HepG2 (cell line): ENCODE data around the gene NAT14. TPM values are rescaled to one million over a fixed set of nuclear protein-coding genes. Genes with fewer than 3 reads are reported as not detected.
"Not testable (repeated sequence)": the region's sequence is repeated elsewhere in the genome, so short reads cannot be mapped to it uniquely, and the experiment has no call there.

ENCODE experiments used
- ATAC-seq: fragments of 200-7000 bp; cut with Tn5 transposase; 3 replicates; pipeline ENCODE4 v1.9.1; 2020; ENCODE audit warnings: mild to moderate bottlenecking, moderate library complexity
- BruUV-seq: library from RNA; stranded (reverse); fragments of 400-500 nt; replicated peaks from 2 replicates; lab custom pipeline; 2021; lab: Mats Ljungman, UMichigan
- CTCF ChIA-PET: fragments of 300-600 bp; formaldehyde crosslinking; extraction: SDS; loops from one replicate; lab custom pipeline; 2021; ENCODE audit warnings: low total read pairs, inconsistent platforms, low intra/inter-chr PET ratio; lab: Yijun Ruan, JAX
- POLR2A ChIA-PET: fragments of 350-600 bp; sonication (Branson Sonifier 250); formaldehyde crosslinking; loops from one replicate; lab custom pipeline; 2020; ENCODE audit warnings: antibody characterized with exemption, inconsistent platforms; lab: Yijun Ruan, JAX
- DNase-seq: peaks from one replicate; pipeline ENCODE4 v3.0.0-alpha.2; 2015; ENCODE audit warnings: low spot score
- FAIRE-seq: peaks from 3 replicates; lab custom pipeline; 2011; peaks lifted over from hg19 to GRCh38; lab: Jason Lieb, UNC
- H2AFZ ChIP-seq: one replicate; pipeline ENCODE4 v1.6.1; 2011; ENCODE audit warnings: low read length, inconsistent platforms
- H3K27ac ChIP-seq: fragments of 300-600 bp; 3 replicates; pipeline ENCODE4 v1.8.0; 2011; ENCODE audit warnings: mixed run types, mild to moderate bottlenecking, mixed read lengths, low read length, inconsistent platforms; ENCODE audit not compliant: insufficient read depth; ENCODE audit errors: extremely low read length
- H3K27me3 ChIP-seq, 2 experiments: fragments of 200-600 bp in 1 of 2; 2 replicates in 1 of 2; 3 replicates in 1 of 2; pipeline versions ENCODE4 v1.6.0 to v1.8.0; 2011; ENCODE audit warnings: low read length in 2 of 2, mild to moderate bottlenecking in 2 of 2, moderate library complexity in 2 of 2, inconsistent platforms in 1 of 2; ENCODE audit not compliant: insufficient read depth in 2 of 2, control insufficient read depth in 1 of 2
- H3K36me3 ChIP-seq, 2 experiments: fragments of 200-600 bp in 1 of 2; replicated peaks in 1 of 2; 2 replicates in 1 of 2; 3 replicates in 1 of 2; pipeline versions ENCODE4 v1.5.1 to v1.8.0; 2011; ENCODE audit warnings: low read length in 2 of 2, inconsistent platforms in 1 of 2; ENCODE audit not compliant: insufficient read depth in 2 of 2, control insufficient read depth in 1 of 2
- H3K4me1 ChIP-seq: 2 replicates; pipeline ENCODE4 v1.5.1; 2012; ENCODE audit warnings: low read length, inconsistent platforms; ENCODE audit not compliant: insufficient read depth
- H3K4me2 ChIP-seq: 2 replicates; pipeline ENCODE4 v1.6.0; 2011; ENCODE audit warnings: low read depth, low read length, inconsistent platforms
- H3K4me3 ChIP-seq, 3 experiments: fragments of 200-600 bp in 1 of 3; sonication (generic), shearing (Covaris generic) in 1 of 3; replicated peaks in 1 of 3; 2 replicates each; pipeline ENCODE4 v1.5.1; 2011 to 2016; ENCODE audit warnings: low read length in 3 of 3, inconsistent platforms in 2 of 3, low read depth in 2 of 3, mild to moderate bottlenecking in 2 of 3, control low read depth in 1 of 3, mixed read lengths in 1 of 3; ENCODE audit not compliant: insufficient read depth in 1 of 3
- H3K79me2 ChIP-seq: one replicate; pipeline ENCODE4 v1.6.1; 2011; ENCODE audit warnings: low read length, inconsistent platforms; ENCODE audit not compliant: insufficient read depth
- H3K9ac ChIP-seq: 2 replicates; pipeline ENCODE4 v1.6.0; 2011; ENCODE audit warnings: mild to moderate bottlenecking, low read depth, low read length, inconsistent platforms; ENCODE audit not compliant: insufficient read depth
- H3K9me3 ChIP-seq: 2 replicates; pipeline ENCODE4 v1.5.1; 2012; ENCODE audit warnings: mild to moderate bottlenecking, low read length
- H4K20me1 ChIP-seq: 2 replicates; pipeline ENCODE4 v1.6.0; 2011; ENCODE audit warnings: inconsistent platforms, mild to moderate bottlenecking, low read length, moderate library complexity; ENCODE audit not compliant: insufficient read depth
- ARNT2 ChIP-seq: sonication (generic); formaldehyde crosslinking; IDR thresholded peaks from 2 replicates; pipeline ENCODE4 v1.8.0; 2022; ENCODE audit warnings: mild to moderate bottlenecking, low read depth, missing genetic modification reagents, moderate library complexity
- HOXA7 ChIP-seq: sonication (generic); formaldehyde crosslinking; IDR thresholded peaks from 2 replicates; pipeline ENCODE4 v1.8.1; 2022; ENCODE audit warnings: mild to moderate bottlenecking, missing genetic modification reagents, moderate library complexity
- U2AF2 ChIP-seq: fragments of 200-400 bp; formaldehyde crosslinking; IDR thresholded peaks from 2 replicates; pipeline ENCODE4 v1.6.1; 2017; ENCODE audit warnings: low read depth, mild to moderate bottlenecking, low read length
- ZC3H13 ChIP-seq: sonication (generic); formaldehyde crosslinking; IDR thresholded peaks from 2 replicates; pipeline ENCODE4 v1.8.1; 2023; ENCODE audit warnings: mild to moderate bottlenecking, missing genetic modification reagents, moderate library complexity
- ZNF350 ChIP-seq: sonication (generic); formaldehyde crosslinking; IDR thresholded peaks from 2 replicates; pipeline ENCODE4 v1.4.0; 2020; ENCODE audit warnings: mild to moderate bottlenecking, low read depth, missing genetic modification reagents, borderline replicate concordance
- ZNF567 ChIP-seq: sonication (generic); formaldehyde crosslinking; IDR thresholded peaks from 2 replicates; pipeline ENCODE4 v1.8.1; 2023; ENCODE audit warnings: mild to moderate bottlenecking, missing genetic modification reagents, borderline replicate concordance
- WGBS: methylation state at CpG from one replicate; pipeline ENCODE4 v1.1.6; 2017; ENCODE audit warnings: low lambda C conversion rate; 5-methylcytosine and 5-hydroxymethylcytosine counted together
- in situ Hi-C: cut with HindIII; loops from 2 replicates; pipeline ENCODE4 v1.10.0; 2017; ENCODE audit warnings: low pct_unique_long_range_greater_than_20kb; ENCODE audit not compliant: extremely low pct_ligation_motif_present
- intact Hi-C: fragments of 100-400 bp; cut with micrococcal nuclease; formaldehyde crosslinking; loops from one replicate; pipeline ENCODE4 v1.10.0; 2022; ENCODE audit not compliant: unreplicated experiment
- polyA plus RNA-seq, 8 experiments: library from polyadenylated mRNA; depleted of rRNA in 3 of 8; stranded (reverse) in 7 of 8; unstranded in 1 of 8; fragments of >200 nt; fragmentation: Illumina TruSeq in 4 of 8; extraction: Trizol in 4 of 8; gene quantifications; 2 replicates each; pipeline versions ENCODE4 v1.2.1 to v1.2.3, GENCODE V29; 2011 to 2016; ENCODE audit warnings: low read depth in 4 of 8, missing spikeins in 1 of 8, mixed read lengths in 1 of 8; ENCODE audit not compliant: insufficient read depth in 1 of 8
- total RNA-seq, 5 experiments: library from RNA; depleted of rRNA; stranded (reverse); fragments of >200 nt; fragmentation: Illumina TruSeq; extraction: Trizol; gene quantifications; 2 replicates each; pipeline ENCODE4 v1.2.3, GENCODE V29; 2016; ENCODE audit warnings: low read depth in 1 of 5
- TF ChIP-seq, protein P1 (sequence below): sonication (generic); formaldehyde crosslinking; IDR thresholded peaks from 2 replicates; pipeline ENCODE4 v1.5.0; 2020; ENCODE audit warnings: mild to moderate bottlenecking, missing genetic modification reagents

NAT14 gene
- total and polyA plus RNA-seq, 2 of the 13 experiments (the other 11 are each of a cell fraction or from before 2014, with no cell fraction given) = 20.7 to 22.3 TPM

DNA sequence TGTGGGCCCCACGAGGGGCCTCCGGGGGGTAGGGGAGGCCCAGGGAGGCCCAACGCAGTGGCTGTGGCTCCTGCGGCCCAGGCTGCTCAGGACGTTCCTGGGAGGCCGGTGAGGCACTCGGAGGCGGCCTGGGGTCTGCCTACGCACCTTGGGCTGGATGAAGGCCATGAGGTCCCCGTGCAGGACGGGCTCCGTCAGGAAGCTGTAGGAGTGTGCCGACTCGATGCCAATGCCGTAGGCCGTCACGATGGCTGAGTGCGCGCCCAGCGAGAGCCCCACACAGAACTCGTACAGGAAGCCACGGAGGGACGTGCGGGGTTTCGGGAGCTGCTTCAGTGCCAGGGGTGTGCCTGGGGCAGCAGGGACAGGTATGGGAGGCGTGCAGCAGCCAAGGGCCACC, 46.0 kb downstream of the NAT14 start:
- intact Hi-C loops (no loop called here), in situ Hi-C loops (no loop called here)
- Histone ChIP-seq H3K9ac (no peak overlapping the region), H3K4me1 (peaks cover 41% of the 10 kb centered on the region), H2AFZ (no peak overlapping the region), H3K27me3 (no peaks in the 10 kb centered on the region), H3K9me3 (no peaks in the 10 kb centered on the region), H3K4me3 (no peak overlapping the region), H3K79me2 (no peaks in the 10 kb centered on the region), H3K4me2 (no peak overlapping the region), H3K27ac (no peak overlapping the region), H3K36me3 (no peaks in the 10 kb centered on the region), H4K20me1 (no peaks in the 10 kb centered on the region)
- TF ChIP-seq, protein P1, sequence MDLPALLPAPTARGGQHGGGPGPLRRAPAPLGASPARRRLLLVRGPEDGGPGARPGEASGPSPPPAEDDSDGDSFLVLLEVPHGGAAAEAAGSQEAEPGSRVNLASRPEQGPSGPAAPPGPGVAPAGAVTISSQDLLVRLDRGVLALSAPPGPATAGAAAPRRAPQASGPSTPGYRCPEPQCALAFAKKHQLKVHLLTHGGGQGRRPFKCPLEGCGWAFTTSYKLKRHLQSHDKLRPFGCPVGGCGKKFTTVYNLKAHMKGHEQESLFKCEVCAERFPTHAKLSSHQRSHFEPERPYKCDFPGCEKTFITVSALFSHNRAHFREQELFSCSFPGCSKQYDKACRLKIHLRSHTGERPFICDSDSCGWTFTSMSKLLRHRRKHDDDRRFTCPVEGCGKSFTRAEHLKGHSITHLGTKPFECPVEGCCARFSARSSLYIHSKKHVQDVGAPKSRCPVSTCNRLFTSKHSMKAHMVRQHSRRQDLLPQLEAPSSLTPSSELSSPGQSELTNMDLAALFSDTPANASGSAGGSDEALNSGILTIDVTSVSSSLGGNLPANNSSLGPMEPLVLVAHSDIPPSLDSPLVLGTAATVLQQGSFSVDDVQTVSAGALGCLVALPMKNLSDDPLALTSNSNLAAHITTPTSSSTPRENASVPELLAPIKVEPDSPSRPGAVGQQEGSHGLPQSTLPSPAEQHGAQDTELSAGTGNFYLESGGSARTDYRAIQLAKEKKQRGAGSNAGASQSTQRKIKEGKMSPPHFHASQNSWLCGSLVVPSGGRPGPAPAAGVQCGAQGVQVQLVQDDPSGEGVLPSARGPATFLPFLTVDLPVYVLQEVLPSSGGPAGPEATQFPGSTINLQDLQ (CRISPR knock-in tag) = no peak
- TF ChIP-seq U2AF2 = no peak
- TF ChIP-seq ZNF567 (CRISPR knock-in tag) = no peak
- TF ChIP-seq ZC3H13 (CRISPR knock-in tag) = no peak
- no peak for TF ChIP-seq ARNT2
- TF ChIP-seq HOXA7 (CRISPR knock-in tag) = no peak
- no peak for TF ChIP-seq ZNF350 (CRISPR knock-in tag)
- 81% methylated on average over 14 of the region's 26 CpGs for WGBS
- no peak for FAIRE-seq
- ChIA-PET CTCF (no interaction called here), POLR2A (no interaction called here)
- no peak for ATAC-seq
- DNase-seq = no peak
- no TSS peak for BruUV-seq

DNA sequence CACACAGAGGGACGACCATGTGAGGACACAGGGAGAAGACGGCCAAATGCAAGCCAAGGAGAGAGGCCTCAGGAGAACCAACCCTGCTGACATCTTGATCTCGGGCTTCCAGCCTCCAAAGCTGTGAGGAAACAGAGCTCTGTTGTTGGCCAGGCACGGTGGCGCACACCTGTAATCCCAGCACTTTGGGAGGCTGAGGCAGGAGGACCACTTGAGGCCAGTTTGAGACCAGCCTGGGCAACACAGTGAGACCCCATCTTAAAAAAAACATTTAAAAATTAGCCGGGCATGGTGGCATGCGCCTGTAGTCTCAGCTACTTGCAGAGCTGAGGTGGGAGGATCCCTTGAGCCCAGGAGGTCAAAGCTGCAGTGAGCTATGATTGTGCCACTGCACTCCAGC, 49.3 kb downstream of the NAT14 start:
- CTCF ChIA-PET, intact Hi-C loops, H4K20me1 ChIP-seq, H3K4me2 ChIP-seq, in situ Hi-C loops, H3K36me3 ChIP-seq, H3K4me3 ChIP-seq, H3K9ac ChIP-seq, FAIRE-seq, ATAC-seq, H3K27me3 ChIP-seq, BruUV-seq, H3K9me3 ChIP-seq, H3K27ac ChIP-seq, H2AFZ ChIP-seq, H3K79me2 ChIP-seq, DNase-seq: not testable (repeated sequence)
- POLR2A ChIA-PET = interaction anchor here (0.6 to 1.7 kb wide), 3 partner anchors 11 to 108 kb away, joined by 3 to 6 read pairs (median 4); partner anchors contain the start of gene SBK3
- WGBS = 78% methylated on average over 7 of the region's 7 CpGs
- peaks cover 32% of the 10 kb centered on the region for H3K4me1 ChIP-seq
